HT1080 (cell line): Measurements from ENCODE around the gene ACOT7. TPM values are rescaled to one million over a fixed set of nuclear protein-coding genes. Genes with fewer than 3 reads are reported as not detected.

Source experiments
- DNase-seq: peaks from one replicate; pipeline ENCODE4 v3.0.0-alpha.2; 2015; ENCODE audit warnings: low read depth
- total RNA-seq: library from RNA; depleted of rRNA; stranded (reverse); fragments of >200 nt; shearing (Covaris generic); gene quantifications from 2 replicates; pipeline ENCODE4 v1.2.3, GENCODE V29; 2014

Gene ACOT7
- total RNA-seq, 1 experiment from 2014 or later = 179 TPM

DNA sequence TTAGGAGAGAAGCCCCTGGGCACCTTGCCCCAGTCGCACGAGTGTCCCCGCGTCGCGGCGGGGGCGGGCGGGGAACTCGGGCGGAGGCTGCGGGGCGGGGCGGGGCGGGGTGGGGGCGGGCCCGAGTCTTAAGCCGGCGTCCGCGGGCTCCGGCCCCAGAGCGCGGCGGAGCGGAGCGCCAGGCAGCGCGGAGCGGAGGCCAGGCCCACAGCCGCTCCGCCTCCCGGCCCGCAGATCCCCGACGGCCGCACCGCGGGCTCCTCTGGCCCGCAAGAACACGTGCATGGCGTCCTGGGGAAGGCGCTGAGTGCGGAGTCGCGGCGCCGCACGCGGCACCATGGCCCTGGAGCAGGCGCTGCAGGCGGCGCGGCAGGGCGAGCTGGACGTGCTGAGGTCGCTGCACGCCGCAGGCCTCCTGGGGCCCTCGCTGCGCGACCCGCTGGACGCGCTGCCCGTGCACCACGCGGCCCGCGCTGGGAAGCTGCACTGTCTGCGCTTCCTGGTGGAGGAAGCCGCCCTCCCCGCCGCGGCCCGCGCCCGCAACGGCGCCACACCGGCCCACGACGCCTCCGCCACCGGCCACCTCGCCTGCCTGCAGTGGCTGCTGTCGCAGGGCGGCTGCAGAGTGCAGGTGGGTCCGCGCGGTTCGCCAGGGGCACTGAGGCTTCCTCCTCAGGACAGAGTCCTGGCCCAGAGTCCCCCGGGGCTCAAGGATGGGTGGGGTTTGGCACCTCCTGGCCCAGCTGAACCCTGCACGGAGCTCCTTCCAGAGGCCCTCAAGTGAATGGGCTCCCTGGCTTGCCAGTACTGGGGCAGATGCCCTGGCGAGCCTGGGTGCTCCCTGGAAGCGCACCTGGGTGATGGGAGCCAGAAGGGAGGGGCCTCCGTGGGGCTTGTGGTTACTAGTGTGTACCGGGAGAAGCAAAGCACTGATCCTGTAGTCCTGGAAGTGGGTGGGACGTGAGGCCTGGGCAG is 31.3 kb upstream of the ACOT7 start, which contains the start of gene ESPN:
TSS of gene ESPN (plus strand) at position 158 of the 975 bp plus-strand sequence. CDS start at position 338, 180 bp downstream.
- no peak for DNase-seq

DNA sequence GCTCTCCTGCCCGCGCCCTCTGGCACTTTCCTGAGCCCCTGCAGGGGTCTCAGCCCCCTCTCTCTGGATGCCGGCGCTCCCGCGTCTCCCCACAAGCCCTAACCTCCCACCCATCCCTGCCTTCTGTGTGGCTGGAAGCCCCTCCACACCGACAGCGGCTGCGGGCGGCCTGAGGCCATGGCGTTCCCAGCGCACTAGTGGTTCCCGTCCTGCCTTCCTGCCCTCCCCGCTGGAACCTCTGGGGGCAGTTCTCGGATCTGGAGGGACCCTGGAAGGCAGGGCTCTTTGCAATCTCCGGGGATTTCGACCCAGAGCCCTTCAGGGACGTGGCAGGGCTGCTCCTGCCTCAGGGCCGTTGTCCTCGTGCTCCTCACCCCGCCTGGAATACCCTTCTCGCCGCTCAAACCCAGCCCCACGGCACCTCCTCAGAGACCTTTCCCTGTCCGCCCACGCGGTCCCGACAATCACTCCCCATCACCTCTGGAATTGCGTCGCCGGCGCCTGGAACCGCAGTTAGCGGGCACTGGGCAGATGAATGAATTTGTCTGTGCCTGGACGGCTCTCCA is 30.5 kb upstream of the ACOT7 start:
- DNase-seq = no peak

DNA sequence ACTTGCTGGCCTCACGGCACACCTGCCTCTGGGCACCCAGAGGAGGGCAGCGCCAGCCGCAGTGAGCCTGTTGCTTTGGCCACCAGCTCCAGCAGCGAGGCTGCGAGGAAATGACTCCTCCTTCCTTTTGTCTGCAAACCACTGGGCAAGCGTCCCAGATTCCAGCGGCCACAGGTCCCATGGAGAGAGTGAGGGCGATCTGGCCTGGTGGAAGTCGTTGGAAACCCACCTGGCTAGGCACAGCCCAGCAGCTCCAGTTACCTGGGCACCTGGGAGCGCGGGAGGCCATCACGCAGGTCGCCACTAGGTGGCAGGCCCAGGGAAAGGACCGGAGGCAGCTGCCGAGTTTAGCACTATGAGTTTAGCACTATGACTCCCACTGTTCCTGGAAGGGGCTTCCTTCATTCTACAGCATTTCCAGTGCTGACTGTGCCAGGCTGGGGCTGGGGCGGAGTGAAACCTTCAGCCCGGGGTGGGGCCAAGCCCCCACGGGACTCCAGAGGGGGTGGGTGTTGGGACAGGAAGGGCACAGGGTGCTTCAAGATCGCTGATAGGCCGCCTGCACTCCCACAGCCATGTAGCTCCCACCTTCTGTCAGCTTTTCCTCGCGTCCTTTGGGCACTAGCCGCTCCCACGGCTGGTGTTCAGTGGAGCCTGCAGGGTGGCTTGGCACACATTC is 29.9 kb upstream of the ACOT7 start:
- DNase-seq = peak; percentile 86

DNA sequence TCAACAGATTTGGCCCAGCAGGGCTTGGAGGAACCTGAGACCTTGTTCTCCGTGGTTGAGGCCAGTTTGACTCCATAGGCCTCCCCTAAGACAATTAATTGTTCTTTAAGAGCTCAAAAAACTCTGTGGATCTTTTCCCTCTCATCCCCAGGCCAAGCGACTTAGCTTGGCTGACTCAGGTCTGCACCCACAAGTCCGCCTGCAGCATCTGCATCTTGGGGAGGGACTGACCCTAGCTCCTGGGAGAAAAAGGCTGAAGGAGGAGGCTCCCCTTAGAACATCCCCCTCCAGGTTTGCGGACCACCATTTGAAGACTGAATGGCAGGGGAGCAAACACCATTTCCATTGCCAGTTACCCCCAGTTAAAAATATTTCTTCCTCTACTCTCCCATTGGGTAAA is 27.7 kb upstream of the ACOT7 start:
- no peak for DNase-seq

DNA sequence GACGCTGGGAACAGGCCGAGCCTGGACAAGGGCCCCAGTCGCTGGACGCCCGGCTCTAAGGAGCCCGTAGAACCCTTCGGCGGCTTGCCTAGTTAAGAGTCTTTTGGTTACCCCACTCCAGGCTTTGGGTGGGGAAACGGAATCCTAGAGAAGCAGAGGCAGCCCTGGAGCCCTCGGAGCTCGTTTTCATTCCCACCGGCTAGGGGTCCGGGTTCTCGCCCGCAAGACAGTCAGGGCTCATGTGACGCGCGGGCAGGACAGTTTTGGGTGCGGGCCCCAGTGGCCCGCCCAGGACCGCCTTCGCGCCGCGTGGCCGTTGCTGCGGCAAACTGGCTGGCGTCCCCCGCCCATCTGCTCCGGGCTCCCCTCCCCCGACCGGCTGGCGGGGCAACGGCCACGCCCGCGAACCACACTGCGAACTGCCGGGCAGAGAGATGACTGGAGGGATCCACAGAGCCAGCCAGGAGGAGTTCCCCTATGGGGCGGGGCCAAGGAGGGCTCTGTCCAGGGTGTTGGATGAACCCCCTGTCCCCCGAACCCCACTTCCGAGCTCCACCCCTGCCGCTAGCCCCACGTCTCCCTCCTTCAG is 27.0 kb upstream of the ACOT7 start:
- DNase-seq = no peak

DNA sequence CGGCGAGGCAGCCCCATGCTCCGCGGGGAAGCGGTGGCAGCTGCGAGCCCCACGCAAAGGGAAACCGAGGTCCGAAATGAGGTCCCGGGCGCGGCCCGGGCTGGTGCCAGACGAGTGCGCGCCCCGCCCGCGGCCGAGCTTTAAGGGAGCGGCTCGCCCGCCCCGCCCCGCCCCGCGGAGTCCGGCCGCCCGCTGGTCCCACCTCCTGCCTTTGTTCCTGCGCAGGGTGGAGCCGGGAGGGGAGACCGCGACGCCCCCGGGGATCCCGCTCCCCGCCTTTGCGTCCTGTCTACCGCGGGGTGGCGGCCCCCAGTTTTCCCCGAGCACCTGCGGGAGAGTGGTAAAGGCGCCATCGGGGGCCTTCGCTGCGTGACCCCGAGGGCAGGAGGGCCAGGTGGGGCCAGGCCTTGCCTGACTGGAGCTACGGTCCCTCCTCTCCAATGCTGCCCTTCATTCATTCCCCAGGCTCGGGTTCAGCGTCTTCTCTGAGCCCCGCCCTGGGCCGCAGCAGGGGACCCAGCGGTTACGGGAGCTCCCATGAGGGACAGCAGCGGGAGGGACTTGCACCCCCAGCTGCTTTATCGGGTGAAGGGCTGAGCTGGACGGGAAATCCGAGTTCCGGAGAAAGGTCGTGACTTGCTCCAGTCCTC is 26.4 kb upstream of the ACOT7 start, which contains the start of gene HES2:
TSS of gene HES2 (minus strand) at position 116 of the 650 bp plus-strand sequence. CDS start at position 17, 99 bp downstream.
- DNase-seq = no peak

DNA sequence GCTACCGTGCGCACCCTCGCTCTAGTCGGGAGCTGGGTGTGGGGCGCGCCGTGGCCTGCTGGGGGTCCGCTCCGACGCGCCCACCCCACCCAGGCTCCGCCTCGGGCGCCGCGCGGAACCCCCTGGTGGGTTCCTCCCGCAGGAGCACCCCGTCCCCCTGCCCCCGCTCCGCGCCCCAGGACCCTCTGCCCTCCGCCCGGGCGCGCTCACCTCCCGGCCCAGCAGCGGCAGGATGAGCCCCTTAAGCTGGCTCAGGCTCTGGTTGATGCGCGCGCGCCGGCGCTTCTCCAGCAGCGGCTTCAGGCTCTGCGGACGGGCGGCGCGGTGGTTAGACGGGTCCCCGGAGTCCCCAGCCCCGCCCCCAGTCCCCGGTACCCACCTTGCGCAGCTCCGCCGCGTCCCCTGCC is 25.8 kb upstream of the ACOT7 start:
- DNase-seq = no peak

DNA sequence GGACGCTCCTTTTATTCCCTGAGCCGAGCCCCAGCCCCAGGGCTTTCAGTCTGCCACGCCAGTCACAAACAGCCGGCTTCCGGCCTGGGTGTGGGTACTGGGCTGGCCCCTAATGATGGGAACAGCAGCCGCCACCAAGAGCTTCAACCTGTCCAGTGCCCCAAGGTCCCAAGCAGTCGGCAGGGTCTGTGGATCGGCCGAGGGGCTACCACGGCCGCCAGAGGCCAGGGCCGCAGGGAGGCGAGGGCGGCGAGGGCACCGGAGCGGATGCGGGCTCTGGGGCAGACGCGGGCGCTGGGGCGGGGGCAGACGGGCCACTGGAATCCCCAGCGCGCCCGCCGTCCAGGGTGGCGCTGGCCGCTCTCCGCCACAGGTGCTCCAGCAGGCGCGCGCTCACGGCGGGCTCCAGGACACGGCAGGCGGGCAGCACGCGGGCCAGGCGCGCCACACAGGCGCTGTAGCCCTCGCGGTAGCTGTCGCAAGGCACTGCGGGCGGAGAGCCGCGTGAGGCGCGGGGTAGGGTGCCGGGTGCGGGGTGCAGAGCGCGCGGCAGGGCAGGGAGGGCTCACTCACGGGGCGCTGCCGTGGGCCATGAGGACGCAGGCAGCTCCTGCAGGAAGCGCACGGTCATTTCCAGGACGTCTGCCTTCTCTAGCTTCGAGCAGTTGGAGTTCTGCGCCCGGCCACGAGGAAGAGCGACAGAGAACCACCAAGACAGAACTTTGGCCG is 25.3 kb upstream of the ACOT7 start:
- DNase-seq = no peak

DNA sequence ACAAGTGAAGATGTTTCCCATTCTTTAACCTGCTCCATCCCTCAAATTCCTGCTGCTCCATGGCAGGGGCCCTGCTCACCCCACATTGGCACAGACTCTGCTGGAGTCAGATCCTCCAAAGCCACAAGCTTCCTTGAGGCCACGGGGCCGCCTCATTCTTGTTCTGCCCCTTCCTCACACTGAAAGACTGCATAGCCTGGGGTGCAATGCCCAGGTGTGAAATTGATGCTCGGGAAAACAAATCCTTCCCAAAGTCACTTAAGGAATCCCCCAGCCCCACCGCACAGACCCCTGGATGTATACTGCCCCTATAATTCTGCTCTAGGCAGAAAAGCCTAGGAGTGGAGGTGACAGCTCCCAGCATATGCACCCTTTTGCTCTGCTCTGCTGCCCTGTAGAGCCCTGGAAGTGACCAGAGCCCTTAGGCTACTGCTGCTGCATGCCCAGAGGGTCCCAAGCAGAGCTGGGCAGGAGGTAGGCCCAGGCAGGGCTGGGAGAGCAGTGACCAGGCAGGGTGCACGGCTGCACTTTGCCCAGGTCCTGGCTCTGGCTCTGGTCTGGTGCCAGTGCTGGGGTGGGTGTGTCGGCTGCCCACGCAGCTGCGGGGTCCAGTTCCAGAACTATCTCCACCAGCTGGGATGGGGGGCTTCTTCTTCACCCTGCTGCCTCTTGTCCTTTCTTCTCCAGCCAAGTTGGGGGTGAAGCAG is 24.5 kb upstream of the ACOT7 start:
- no peak for DNase-seq

DNA sequence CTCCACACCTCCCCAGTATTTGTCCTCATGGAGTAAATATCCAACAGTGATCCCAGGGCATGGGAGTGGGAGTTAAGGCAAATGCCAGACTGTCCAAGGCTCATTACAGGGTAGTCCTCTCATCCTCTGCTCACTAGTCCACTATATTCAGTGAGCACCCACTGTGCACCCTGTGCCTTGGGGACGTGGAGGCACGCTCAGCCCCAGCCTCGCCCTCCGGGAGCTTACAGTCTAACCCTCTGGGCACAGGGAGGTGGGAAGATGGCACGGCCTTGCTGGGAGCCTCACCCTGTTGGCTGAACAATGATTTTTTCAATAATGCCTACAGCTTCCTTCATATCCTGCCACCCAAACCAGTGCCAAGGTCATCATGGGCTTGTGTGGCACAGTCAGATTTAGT is 23.3 kb upstream of the ACOT7 start:
- DNase-seq = no peak

DNA sequence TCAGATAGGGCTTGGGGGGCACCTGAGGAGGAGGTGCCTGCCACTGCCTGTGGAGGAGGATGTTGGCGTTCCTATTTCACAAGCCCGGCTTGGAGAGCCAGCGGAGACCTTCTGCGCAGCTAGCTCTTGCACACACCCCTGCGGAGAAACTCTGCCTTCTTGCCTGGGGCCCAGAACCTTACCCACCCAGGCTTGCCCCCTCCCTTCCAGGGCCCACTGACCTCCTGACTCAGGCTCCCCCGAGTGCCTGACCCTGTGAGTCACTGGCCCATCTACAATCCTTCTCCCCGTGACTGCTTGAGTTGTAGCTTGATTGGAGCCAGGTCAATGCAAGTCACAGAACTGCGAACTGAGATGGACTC is 22.7 kb upstream of the ACOT7 start:
- DNase-seq = no peak

DNA sequence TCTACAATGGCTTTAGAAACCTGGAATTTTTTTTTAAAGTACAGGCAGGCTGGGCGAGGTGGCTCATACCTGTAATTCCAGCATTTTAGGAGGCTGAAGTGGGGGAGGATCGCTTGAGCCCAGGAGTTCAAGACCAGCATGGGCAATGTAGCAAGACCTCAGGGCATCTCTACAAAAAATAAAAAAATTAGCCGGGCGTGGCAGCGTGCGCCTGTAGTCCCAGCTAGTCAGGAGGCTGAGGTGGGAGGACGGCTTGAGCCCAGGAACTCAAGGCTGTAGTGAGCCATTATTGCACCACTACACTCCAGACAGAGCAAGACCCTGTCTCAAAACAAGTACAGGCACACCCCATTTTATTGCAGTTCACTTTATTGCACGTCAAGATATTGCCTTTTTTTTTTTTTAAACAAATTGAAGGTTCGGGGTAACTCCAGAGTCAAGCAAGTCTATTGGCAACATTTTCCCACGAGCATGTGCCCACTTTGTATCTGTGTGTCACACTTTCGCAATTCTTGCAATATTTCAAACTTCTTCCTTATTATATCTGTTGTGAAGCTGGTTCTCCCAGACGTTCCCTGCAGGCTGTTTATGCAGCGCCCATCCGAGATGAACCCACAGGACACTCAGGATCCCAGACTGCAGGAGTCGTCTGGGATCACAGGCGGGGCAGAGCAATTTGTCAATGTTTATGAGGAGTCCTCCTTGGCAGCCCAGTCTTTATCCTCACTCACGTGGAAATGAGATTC is 21.5 kb upstream of the ACOT7 start:
- no peak for DNase-seq

DNA sequence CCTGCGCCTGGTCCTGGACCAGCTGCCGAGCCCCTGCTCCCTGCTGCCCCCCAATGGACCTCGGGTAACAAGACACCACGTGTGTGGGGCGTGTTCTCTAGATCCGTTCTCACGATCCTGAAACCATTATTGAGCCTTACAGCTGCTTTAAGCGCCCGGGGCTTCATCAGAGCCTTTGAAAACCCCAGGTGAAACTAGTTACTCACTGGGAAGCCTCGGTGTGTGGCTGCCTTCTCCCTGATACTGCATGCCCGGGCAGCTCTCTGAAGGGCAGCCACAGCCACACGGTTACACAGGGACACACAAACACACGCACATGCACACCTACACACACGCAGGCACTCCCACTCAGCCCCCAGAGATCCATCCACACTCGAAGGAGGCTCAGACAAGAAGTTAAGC is 20.9 kb upstream of the ACOT7 start:
- DNase-seq = peak; percentile 47

DNA sequence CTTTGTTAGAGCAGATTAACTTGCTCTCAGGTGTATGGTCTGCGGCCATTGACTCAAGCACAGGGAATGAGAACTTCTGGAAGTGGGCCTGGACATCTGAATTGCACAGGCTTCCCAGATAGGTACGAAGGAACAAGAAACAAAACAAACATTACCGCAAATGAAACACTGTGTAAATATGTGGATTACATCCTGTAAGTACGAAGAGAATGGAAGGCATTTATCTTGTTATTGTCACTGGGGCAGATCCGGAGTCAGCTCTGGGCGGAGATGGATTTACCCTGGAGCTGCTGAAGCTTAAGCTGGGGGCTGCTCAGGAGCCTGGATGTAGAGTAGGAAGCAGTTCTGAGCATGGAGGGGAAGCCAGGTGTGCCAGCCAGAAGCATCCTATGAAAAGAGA is 19.3 kb upstream of the ACOT7 start:
- DNase-seq = peak; percentile 62

DNA sequence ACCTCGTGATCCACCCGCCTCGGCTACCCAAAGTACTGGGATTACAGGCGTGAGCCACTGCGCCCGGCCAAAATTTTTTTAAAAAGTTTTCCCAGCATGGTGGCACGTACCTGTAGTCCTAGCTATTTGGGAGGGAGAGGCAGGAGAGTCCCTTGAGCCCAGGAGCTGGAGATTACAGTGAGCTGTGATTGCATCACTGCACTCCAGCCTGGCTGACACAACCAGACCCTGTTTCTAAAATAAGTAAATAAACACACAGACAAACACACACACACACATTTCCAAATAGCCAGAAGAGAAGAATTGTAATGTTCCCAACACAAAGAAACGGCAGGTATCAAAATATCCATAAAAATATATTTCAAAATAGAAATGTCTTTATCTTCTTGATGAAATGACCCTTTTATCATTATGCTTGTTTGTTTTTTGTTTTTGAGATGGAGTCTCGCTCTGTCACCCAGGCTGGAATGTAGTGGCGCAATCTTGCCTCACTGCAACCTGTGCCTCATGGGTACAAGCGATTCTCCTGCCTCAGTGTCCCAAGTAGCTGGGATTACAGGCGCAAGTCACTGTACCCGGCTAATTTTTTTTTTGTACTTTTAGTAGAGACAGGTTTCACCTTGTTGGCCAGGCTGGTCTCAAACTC is 16.8 kb upstream of the ACOT7 start:
- DNase-seq = no peak

DNA sequence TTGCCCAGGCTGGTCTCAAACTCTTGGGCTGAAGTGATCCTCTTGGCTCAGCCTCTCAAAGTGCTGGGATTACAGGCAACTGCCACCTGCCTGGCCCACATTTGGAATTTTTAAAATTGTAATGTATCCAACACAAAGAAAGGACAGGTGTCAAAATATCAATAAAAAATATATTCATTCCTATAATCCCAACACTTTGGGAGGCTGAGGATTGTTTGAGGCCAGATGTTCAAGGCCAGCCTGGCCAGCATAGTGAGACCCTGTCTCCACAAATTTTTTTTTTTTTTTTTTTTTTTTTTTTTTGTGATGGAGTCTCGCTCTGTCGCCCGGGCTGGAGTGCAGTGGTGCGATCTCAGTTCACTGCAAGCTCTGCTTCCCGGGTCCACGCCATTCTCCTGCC is 16.2 kb upstream of the ACOT7 start:
- no peak for DNase-seq

DNA sequence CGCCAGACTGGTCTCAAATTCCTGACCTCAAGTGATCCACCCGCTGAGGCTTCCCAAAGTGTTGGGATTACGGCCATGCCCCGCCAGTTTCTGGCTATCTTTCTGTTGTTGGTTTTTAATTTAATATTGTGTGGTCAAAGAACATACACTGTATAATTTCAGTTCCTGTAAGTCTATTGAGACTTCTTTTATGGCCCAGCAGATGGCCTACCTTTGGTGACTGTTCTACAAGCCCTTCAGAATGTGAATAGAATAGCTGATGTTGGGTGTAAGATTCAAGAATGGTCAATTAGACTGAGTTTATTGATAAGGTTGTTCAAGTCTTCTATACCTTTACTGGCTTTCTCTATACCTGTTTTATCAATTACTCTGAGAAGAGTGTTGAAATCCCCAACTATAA is 15.5 kb upstream of the ACOT7 start:
- DNase-seq = no peak

DNA sequence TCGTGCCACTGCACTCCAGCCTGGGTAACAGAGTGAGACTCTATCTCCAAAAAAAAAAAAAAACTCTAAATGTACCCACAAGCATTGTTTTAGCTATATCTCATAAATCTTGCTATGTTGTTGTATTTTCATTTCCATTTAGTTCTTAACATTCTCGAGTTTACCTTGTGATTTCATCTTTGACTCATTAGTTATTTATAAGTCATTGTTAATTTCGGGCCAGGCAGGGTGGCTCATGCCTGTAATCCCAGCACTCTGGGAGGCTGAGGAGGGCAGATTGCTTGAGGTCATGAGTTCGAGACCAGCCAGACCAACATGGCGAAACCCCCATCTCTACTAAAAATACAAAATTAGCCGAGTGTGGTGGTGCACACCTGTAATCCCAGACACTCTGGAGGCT is 14.5 kb upstream of the ACOT7 start:
- no peak for DNase-seq

DNA sequence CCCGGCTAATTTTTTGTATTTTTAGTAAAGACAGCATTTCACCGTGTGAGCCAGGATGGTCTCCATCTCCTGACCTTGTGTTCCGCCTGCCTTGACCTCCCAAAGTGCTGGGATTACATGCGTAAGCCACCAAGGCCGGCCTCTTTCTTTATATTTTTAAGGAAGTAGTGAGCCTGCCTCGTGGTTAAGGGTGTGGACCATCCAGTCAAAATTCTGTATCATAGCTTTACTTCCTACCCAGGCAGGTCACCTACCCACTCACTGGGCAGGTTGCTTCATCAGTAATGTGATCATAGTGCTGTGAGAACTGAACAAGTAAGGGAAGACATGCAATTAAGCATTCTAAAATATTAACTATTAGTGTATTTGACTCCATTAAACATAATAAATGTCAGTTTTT is 8.1 kb upstream of the ACOT7 start:
- no peak for DNase-seq
